Thyroid gland (tissue), 4 donors: ENCODE data around the gene PADI4.

Source experiments
- CTCF ChIP-seq, 6 experiments: fragments of 200-600 bp in 3 of 6; fragments of 450-650 bp in 3 of 6; sonication (generic) in 3 of 6; IDR thresholded peaks; one replicate each; pipeline ENCODE4 v1.5.1; 2016 to 2019; ENCODE audit warnings: antibody characterized with exemption in 6 of 6, mild to moderate bottlenecking in 2 of 6, inconsistent platforms in 1 of 6, moderate library complexity in 1 of 6
- POLR2A ChIP-seq, 2 donors: fragments of 450-650 bp; IDR thresholded peaks; one replicate each; pipeline ENCODE4 v1.6.1; 2017; ENCODE audit warnings: antibody characterized with exemption in 2 of 2, mild to moderate bottlenecking in 2 of 2, moderate library complexity in 1 of 2

GRCh38 chr1:17351598-17352324 lies 43.8 kb downstream of the PADI4 start:
- TF ChIP-seq CTCF (IDR thresholded peaks at IDR 0.05) (no peak), POLR2A (IDR thresholded peaks at IDR 0.05) (no peak)
